NK-92 treated with Interleukin-12 subunit alpha and Interleukin-12 subunit beta, amount 100 ng/mL, for 24 hours (cell line): ENCODE data around the gene SSBP1.
"Not testable (repeated sequence)": the region's sequence is repeated elsewhere in the genome, so short reads cannot be mapped to it uniquely, and the experiment has no call there.

Experiments used
- DNase-seq: peaks from one replicate; lab custom pipeline; 2025; lab: John Stamatoyannopoulos, UW

The SSBP1 gene

GRCh38 chr7:141737836-141738591, at the start of gene SSBP1:
Gene SSBP1 (plus strand): TSS chr7:141738358. CDS start chr7:141739167, 809 bp downstream.
- peak; percentile 86 for DNase-seq

DNA sequence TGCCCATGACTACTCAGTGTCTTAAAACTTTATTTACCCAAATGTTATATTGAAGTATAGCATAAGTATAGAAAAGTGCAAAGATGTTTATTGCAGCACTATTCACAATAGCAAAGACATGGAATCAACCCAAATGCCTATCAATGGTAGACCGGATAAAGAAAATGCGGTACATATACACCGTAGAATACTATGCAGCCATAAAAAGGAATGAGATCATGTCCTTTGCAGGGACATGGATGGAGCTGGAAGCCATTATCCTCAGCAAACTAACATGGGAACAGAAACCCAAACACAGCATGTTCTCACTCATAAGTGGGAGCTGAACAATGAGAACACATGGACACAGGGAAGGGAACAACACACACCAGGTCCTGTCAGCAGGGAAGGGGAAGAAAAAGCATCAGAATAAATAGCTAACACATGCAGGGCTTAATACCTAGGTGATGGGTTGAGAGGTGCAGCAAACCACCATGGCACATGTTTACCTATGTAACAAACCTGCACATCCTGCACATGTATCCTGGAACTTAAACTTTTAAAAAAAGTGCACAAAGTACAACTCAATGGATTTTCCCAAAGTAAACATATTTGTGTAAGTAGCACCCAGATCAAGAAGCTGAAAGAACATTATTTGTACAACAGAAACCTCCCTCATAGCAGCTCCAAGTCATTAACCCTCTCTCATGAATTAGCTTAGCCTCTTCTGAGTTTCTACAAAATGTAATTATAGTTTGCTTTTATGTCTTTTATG, 48.9 kb upstream of the SSBP1 start:
- DNase-seq: not testable (repeated sequence)

GRCh38 chr7:141691540-141691939, 46.6 kb upstream of the SSBP1 start:
- DNase-seq: no peak

GRCh38 chr7:141691961-141692360, 46.2 kb upstream of the SSBP1 start:
- no peak for DNase-seq

DNA sequence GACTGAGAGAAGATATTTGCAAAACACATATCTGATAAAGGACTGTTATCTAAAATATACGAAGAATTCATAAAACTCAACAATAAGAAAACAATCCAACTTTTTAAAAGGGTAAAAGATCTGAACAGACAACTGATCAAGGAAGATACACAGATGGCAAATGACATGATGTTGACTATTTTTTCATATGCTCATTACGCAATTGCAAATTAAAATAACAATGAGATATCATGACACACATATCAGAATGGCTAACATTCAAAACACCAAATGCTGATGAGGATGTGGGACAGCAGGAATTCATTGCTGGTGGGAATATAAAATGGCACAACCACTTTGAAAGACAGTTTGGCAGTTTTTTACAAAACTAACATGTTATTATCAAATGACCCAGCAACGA, 45.1 kb upstream of the SSBP1 start:
- DNase-seq: no peak

DNA sequence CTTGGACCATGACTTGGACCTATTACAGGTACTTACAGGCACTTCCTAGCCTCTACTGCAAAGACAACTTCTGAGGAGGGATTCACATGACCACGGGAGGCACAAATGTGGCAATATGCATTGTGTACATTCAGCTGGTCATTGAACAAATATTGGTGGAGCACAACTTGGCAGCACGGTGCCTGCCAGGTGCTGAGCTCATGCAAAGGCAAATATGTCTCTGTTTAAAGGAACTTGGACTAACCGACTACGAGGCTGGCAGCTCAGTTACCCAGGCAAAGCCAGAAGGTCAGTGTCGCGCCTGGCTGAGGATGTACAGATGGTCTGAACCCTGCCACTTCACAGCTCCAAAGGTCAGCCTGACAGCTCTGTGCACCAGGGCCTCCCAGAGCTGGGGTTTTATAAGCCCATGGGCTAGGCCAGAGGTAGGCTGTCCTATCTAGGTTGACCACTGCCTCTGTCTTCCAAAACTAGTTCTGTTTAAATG, 42.3 kb upstream of the SSBP1 start:
- DNase-seq: no peak

DNA sequence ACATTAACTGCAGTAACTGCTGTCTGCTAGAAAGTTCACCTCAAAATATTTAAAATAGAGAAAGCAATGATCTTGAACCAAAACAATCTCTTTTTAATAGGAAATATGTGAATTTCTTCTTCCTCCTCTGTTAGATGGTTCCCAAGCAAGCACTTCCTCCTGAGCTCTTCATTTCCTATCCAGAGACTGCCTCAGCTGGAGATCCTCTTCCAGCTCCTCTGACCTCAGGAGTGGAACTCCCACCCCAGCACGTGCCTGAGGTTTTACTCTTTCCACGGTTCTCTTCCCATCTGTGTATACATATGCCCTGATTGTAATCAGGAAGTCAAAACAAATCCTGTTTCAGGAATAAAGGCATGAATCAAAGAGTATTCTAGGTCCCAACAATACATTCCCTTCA, 41.8 kb upstream of the SSBP1 start:
- no peak for DNase-seq

DNA sequence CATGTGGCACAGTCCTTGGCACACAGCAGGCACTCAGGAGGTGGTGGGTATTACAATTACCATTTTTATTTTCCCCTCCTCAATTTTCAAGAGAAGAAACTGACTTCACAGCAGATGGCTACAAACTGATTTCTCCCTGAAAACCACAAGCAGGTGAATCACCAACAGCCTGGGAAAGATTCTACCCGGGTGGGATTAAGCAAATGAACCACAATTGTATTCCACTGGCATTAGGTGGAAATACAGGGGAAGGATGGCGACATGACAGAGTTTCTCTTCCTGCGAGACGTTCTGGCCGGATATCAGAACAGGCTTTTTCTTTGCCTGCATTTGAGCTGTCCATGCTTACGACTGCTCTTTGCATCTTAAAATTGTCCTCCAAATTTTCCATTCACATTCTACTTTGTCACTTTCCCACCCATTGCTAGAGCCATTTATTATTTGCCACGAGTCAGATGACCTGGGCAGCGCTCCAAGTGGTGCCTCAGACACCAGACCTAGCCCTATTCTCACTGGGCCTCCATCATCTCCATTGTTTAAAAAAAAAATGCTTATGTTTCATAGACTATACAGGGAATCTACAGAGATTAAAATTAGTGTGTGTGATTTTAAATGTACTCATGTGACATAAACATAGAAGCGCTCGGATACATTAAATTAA, 40.8 kb upstream of the SSBP1 start:
- DNase-seq: no peak

- DNase-seq: no peak
Measured at GRCh38 chr7:141698247-141699015, 39.7 kb upstream of the SSBP1 start.

- DNase-seq: no peak
Measured at GRCh38 chr7:141699860-141700259, 38.3 kb upstream of the SSBP1 start.

GRCh38 chr7:141700296-141700847, 37.8 kb upstream of the SSBP1 start:
- DNase-seq: no peak

DNA sequence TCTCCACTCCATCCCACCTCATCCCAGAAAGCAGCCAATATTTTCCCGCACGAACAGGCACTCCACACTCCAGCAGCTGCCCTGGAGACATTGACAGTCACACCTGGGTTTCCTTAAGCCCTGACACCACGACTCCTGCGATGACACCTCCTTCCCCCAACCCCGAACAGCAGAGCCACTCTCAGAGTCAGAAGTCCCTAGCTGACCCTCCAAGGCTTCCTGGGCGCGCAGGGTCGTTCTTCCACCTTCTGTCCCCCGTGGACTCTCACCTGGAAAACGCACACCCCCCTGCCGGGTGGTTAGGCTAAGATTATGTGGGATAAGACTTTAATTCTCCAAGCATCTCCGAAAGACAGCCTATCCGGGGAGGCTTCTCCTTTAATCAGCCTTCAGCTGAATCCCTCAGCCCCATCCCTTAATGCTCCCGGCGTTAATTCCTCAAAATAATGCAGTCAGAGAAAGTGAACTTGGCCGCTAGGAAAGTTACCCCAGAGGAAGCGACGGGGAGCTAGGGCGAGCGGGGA, 37.2 kb upstream of the SSBP1 start:
- peak; percentile 34 for DNase-seq

DNA sequence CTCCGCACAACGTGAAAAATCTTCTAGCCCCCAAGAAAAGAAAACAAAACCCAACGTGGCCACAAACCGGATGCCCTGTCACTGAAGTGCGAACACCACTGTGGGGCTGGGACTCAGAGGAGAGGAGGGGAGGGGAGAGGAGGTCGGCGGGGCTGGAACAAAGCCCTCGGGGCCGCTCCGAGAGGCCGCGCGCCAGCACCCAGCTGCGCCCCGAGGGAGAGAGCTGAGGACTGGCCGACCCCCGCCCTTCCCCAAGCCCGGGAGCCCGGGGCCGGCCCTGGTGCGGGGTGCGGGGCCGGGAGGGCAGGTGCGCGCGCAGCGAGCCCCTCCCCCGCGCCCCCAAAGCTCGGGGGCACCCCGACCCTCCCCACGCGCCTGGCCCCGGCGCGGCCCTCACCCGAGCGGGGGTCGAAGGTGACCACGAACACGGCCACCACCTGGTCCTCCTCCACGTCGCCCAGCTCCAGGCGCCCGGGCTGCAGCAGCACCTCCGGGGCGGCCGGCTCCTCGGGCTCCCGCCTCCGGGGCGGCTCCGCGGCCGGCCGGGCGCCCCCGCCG, 36.6 kb upstream of the SSBP1 start:
- peak; percentile 75 for DNase-seq

DNA sequence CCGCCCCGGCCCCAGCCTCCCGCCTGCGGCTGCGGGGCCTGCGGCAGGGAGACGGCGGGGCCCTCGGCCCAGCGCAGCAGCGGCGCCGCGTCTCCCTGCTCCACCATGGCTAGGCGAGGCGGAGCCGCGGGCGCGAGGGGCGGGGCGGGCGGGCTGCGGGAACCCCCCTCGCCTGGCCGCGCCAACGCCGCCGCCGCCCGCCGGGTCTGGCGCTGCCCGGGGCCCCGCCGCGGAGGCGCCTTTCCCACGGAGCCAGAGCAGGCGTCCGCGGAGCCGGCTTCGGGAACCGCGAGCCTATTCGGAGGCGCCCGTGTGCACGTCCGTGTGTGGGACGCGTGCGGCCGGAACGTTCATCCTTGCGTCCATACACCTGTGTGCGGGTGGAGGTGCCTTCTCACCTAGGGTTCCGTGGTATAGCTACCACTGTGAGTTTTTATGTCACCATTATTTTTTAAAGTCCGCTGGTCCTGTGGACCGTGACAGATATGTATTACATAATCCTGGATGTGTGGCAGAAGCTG, 36.1 kb upstream of the SSBP1 start, which contains the start of gene DENND11:
TSS of gene DENND11 (minus strand) at position 120 of the 521 bp plus-strand sequence. CDS start at position 107, 13 bp downstream.
- peak; percentile 54 for DNase-seq

GRCh38 chr7:141702892-141703291, 35.3 kb upstream of the SSBP1 start:
- no peak for DNase-seq

DNA sequence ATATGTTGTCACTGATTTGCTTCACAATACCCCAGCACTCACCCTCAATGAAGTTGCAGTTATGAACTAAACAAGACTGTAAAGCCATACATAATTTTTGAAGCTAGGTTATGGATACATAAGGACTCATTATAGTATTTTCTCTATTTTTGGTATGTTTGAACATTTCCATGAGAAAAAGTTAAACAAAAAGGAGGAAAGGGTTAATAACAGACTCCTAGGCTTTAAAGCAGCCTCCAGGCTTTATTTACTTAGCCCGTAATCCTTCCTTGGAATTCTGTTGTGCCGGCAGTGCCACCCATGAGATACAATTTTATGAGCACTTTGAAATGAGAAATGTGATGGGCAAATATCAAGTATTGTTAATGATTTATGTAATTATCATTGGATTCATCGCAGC, 34.0 kb upstream of the SSBP1 start:
- DNase-seq: no peak

- DNase-seq: no peak
Measured at GRCh38 chr7:141704741-141705140, 33.4 kb upstream of the SSBP1 start.

- DNase-seq: no peak
Measured at GRCh38 chr7:141706239-141707064, 31.7 kb upstream of the SSBP1 start.

- DNase-seq: no peak
Measured at GRCh38 chr7:141708351-141708750, 29.8 kb upstream of the SSBP1 start, which contains the start of gene WEE2. Gene WEE2 (plus strand): TSS chr7:141708353. CDS start chr7:141708759, 406 bp downstream.

GRCh38 chr7:141709318-141709717, 28.8 kb upstream of the SSBP1 start:
- no peak for DNase-seq
